Esophagus muscularis mucosa (tissue), 4 donors: ENCODE data around the gene SEL1L3. TPM values are rescaled to one million over a fixed set of nuclear protein-coding genes. Genes with fewer than 3 reads are reported as not detected.

Source experiments
- DNase-seq: peaks from one replicate; pipeline ENCODE4 v3.0.0-alpha.2; 2017; ENCODE audit errors: extremely low spot score
- H3K27ac ChIP-seq, 4 donors: fragments of 200-600 bp; sonication (generic); replicated peaks in 1 of 4; 1 replicate in 3 of 4; 2 replicates in 1 of 4; pipeline ENCODE4 v1.5.1; 2016 to 2019; ENCODE audit warnings: mild to moderate bottlenecking in 1 of 4
- H3K27me3 ChIP-seq, 4 donors: fragments of 200-600 bp; sonication (generic); one replicate each; pipeline versions ENCODE4 v1.5.1 to v1.6.0; 2016 to 2019
- H3K36me3 ChIP-seq, 4 donors: fragments of 200-600 bp; sonication (generic); one replicate each; pipeline ENCODE4 v1.5.1; 2016 to 2019
- H3K4me1 ChIP-seq, 4 donors: fragments of 200-600 bp; sonication (generic); one replicate each; pipeline ENCODE4 v1.5.1; 2016 to 2019
- H3K4me3 ChIP-seq, 4 donors: fragments of 200-600 bp; sonication (generic); 1 replicate in 2 of 4; 2 replicates in 2 of 4; pipeline ENCODE4 v1.5.1; 2016 to 2019; ENCODE audit warnings: mild to moderate bottlenecking in 4 of 4, moderate library complexity in 1 of 4
- H3K9me3 ChIP-seq, 4 donors: fragments of 200-600 bp; sonication (generic); 1 replicate in 3 of 4; 2 replicates in 1 of 4; pipeline ENCODE4 v1.5.1; 2016 to 2019
- EP300 ChIP-seq: sonication (generic); formaldehyde crosslinking; IDR thresholded peaks from one replicate; pipeline ENCODE4 v1.6.1; 2017; ENCODE audit warnings: antibody characterized with exemption
- POLR2A ChIP-seq: fragments of 450-650 bp; IDR thresholded peaks from one replicate; pipeline ENCODE4 v1.6.1; 2017; ENCODE audit warnings: antibody characterized with exemption, moderate library complexity, mild to moderate bottlenecking, low read depth
- POLR2AphosphoS5 ChIP-seq, 2 donors: sonication (generic); formaldehyde crosslinking; IDR thresholded peaks; one replicate each; pipeline ENCODE4 v1.6.1; 2017; ENCODE audit warnings: antibody characterized with exemption in 2 of 2
- WGBS: methylation state at CpG from one replicate; pipeline ENCODE4 v1.1.5; 2018; 5-methylcytosine and 5-hydroxymethylcytosine counted together
- intact Hi-C: fragments of 100-400 bp; cut with DNase I; formaldehyde crosslinking; loops from one replicate; pipeline ENCODE4 v1.15.1; 2023
- total RNA-seq, 4 donors: library from RNA; depleted of rRNA; stranded (reverse); fragments of >200 nt; gene quantifications; one replicate each; pipeline versions ENCODE4 v1.1.0 to v1.2.1, GENCODE V29; 2016
- TF ChIP-seq, protein P1 (sequence below), 3 experiments: fragments of 200-600 bp in 2 of 3; fragments of 450-650 bp in 1 of 3; sonication (generic) in 2 of 3; IDR thresholded peaks; one replicate each; pipeline ENCODE4 v1.5.1; 2017 to 2019; ENCODE audit warnings: antibody characterized with exemption in 3 of 3, mild to moderate bottlenecking in 2 of 3, moderate library complexity in 1 of 3

SEL1L3 gene
- total RNA-seq, 4 donors from 2014 or later, result 3.3 to 11.7 (median 5.7) TPM

DNA sequence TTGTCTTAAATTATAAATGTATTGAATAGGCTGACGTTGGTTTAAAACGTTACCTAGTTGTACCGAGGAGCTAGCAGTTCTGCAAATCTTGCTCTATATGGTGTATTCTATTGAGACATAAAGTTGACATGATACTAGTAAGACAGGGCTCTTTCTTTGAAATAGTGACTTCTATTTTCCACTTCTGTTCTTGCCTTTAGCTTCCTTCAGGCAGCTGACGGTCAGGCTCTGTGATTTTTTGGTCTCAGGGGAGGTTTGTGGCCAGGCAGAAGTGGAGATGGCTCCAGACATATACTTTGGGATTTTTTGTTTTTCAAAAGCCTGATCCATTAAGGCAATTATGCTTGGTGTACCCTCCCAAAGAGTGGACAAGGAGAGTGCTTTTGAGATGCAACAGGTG lies 111.9 kb downstream of the SEL1L3 start:
- 78% methylated on average over 4 of the region's 4 CpGs for WGBS
- no peaks in the 10 kb centered on the region for H3K9me3 ChIP-seq
- H3K27ac ChIP-seq, result no peak overlapping the region
- no peaks in the 10 kb centered on the region for H3K27me3 ChIP-seq
- H3K4me1 ChIP-seq, result no peaks in the 10 kb centered on the region
- no peak for DNase-seq
- TF ChIP-seq, protein P1, sequence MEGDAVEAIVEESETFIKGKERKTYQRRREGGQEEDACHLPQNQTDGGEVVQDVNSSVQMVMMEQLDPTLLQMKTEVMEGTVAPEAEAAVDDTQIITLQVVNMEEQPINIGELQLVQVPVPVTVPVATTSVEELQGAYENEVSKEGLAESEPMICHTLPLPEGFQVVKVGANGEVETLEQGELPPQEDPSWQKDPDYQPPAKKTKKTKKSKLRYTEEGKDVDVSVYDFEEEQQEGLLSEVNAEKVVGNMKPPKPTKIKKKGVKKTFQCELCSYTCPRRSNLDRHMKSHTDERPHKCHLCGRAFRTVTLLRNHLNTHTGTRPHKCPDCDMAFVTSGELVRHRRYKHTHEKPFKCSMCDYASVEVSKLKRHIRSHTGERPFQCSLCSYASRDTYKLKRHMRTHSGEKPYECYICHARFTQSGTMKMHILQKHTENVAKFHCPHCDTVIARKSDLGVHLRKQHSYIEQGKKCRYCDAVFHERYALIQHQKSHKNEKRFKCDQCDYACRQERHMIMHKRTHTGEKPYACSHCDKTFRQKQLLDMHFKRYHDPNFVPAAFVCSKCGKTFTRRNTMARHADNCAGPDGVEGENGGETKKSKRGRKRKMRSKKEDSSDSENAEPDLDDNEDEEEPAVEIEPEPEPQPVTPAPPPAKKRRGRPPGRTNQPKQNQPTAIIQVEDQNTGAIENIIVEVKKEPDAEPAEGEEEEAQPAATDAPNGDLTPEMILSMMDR (IDR thresholded peaks at IDR 0.05), result no peak
- TF ChIP-seq EP300 (no peak), POLR2A (no peak), POLR2AphosphoS5 (IDR thresholded peaks at IDR 0.05) (no peak)
- H3K36me3 ChIP-seq, result no peaks in the 10 kb centered on the region
- H3K4me3 ChIP-seq, result no peak overlapping the region
- intact Hi-C loops, result no loop called here

DNA sequence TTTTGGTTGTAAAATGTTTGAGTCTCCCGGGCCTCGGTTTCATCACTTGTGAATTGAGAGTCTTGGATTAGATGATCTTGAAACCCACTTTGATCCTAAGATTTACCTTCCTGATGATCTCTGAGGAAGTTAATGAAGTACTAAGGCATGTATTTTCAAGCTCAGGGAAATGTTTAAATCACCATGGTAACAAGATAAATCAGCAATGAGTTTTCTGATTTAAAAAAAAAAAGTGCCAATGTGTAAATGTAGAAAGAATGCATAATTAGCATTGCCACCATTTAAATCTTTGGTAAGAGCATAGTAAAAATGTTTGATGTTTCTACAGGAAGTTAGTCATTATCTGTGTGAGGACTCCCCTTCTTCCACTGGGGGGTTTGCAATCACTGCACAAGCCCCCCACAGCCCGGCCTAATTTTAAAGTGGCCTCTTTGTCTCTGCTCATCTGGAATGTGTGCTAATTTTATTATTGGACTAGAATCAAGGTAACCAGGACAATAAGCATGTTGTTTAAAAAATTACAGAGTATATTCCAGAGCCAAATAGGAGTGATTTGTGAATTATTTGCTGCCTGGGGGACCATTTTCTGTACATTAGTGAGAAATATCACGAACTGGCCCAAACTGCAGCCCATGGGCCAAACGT lies 113.5 kb downstream of the SEL1L3 start:
- H3K4me3 ChIP-seq, result no peak overlapping the region
- no peak overlapping the region for H3K27ac ChIP-seq
- DNase-seq, result no peak
- 88% methylated on average over 5 of the region's 5 CpGs for WGBS
- intact Hi-C loops, result no loop called here
- no peaks in the 10 kb centered on the region for H3K36me3 ChIP-seq
- H3K27me3 ChIP-seq, result no peaks in the 10 kb centered on the region
- no peaks in the 10 kb centered on the region for H3K4me1 ChIP-seq
- TF ChIP-seq POLR2A (no peak), POLR2AphosphoS5 (IDR thresholded peaks at IDR 0.05) (no peak), EP300 (no peak)
- TF ChIP-seq, protein P1 (IDR thresholded peaks at IDR 0.05), result no peak
- H3K9me3 ChIP-seq, result no peaks in the 10 kb centered on the region

DNA sequence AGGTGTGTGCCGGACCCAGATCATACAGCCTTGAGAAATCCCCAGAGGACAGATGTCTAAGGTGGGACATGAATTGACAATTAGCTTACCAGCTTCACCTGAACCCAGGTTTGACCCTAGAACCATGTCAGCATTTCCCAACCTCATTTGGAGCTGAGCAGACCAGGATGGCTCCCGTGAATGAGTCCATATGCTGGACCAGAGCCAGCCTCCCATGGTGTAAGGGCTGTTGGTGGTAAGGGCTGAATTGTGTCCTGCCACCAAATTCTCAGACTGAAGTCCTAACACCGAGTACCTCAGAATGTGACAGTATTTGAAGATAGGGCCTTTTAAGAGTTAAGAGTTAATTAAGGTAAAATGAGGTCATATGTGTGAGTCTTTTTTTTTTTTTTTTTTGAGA lies 118.8 kb downstream of the SEL1L3 start:
- Histone ChIP-seq H3K36me3 (no peaks in the 10 kb centered on the region), H3K9me3 (no peaks in the 10 kb centered on the region), H3K4me1 (no peaks in the 10 kb centered on the region), H3K4me3 (no peak overlapping the region), H3K27ac (no peak overlapping the region), H3K27me3 (no peaks in the 10 kb centered on the region)
- no peak for TF ChIP-seq POLR2A
- TF ChIP-seq POLR2AphosphoS5 (IDR thresholded peaks at IDR 0.05), result no peak
- TF ChIP-seq, protein P1 (IDR thresholded peaks at IDR 0.05), result no peak
- TF ChIP-seq EP300, result no peak
- WGBS, result 91% methylated on average over 3 of the region's 3 CpGs
- DNase-seq, result no peak
- intact Hi-C loops, result no loop called here

DNA sequence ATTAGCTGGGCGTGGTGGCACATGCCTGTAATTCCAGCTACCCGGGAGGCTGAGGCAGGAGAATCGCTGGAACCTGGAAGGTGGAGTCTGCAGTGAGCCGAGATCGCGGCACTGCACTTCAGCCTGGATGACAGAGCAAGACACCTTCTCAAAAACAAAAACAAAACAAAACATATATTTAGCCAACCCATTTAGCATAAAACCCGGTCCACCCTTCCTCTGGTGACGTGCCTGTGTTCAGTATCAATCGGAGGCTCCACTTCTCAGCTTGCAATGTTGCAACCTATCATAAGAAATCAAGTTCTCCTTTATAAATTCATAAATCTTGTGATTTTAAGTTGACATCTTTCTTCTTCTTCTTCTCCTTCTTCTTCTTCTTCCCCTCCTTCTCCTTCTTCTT lies 133.2 kb downstream of the SEL1L3 start:
- H3K9me3 ChIP-seq, result no peaks in the 10 kb centered on the region
- no peak overlapping the region for H3K4me3 ChIP-seq
- intact Hi-C loops, result no loop called here
- H3K36me3 ChIP-seq, result no peaks in the 10 kb centered on the region
- H3K27me3 ChIP-seq, result no peaks in the 10 kb centered on the region
- TF ChIP-seq POLR2A (no peak), POLR2AphosphoS5 (IDR thresholded peaks at IDR 0.05) (no peak)
- WGBS, result 90% methylated on average over 9 of the region's 9 CpGs
- no peak overlapping the region for H3K27ac ChIP-seq
- no peaks in the 10 kb centered on the region for H3K4me1 ChIP-seq
- DNase-seq, result no peak

DNA sequence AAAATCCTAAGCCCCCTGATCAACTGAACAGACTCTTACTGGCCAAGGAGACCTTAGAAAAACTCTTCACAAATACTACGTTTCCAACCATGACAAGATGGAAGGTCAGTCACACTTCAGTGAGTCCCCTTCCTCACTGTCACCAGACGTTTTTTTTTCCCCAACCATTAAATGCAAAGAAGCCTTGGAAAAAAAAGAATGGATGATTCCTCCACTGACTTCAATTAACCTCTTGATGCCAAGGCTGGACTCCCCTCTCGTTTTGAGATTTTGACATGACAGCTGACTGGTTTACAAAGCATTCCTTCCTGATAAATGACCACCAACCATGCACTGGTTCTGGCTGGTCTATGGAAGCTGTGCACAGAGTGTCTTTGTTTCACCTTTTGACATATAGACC lies 133.9 kb downstream of the SEL1L3 start:
- no peaks in the 10 kb centered on the region for H3K4me1 ChIP-seq
- no peaks in the 10 kb centered on the region for H3K36me3 ChIP-seq
- intact Hi-C loops, result no loop called here
- TF ChIP-seq, protein P1 (IDR thresholded peaks at IDR 0.05), result no peak
- TF ChIP-seq POLR2AphosphoS5 (IDR thresholded peaks at IDR 0.05) (no peak), EP300 (no peak), POLR2A (no peak)
- H3K27me3 ChIP-seq, result no peaks in the 10 kb centered on the region
- DNase-seq, result no peak
- no peaks in the 10 kb centered on the region for H3K9me3 ChIP-seq
- no peak overlapping the region for H3K27ac ChIP-seq
- 50% methylated on average over 3 of the region's 3 CpGs for WGBS
- H3K4me3 ChIP-seq, result no peak overlapping the region
